DMS53 treated with DMSO at 0.1 percent for 48 hours (cell line): Measurements from ENCODE around the gene ATP8B4.
A peak's percentile ranks its signal among the peaks of the same experiment; 100 is the strongest.
"Not testable (repeated sequence)": the region's sequence is repeated elsewhere in the genome, so short reads cannot be mapped to it uniquely, and the experiment has no call there.

Experiments used
- DNase-seq: peaks from one replicate; lab custom pipeline; 2025; ENCODE audit not compliant: unreplicated experiment; lab: John Stamatoyannopoulos, UW

The ATP8B4 gene

DNA sequence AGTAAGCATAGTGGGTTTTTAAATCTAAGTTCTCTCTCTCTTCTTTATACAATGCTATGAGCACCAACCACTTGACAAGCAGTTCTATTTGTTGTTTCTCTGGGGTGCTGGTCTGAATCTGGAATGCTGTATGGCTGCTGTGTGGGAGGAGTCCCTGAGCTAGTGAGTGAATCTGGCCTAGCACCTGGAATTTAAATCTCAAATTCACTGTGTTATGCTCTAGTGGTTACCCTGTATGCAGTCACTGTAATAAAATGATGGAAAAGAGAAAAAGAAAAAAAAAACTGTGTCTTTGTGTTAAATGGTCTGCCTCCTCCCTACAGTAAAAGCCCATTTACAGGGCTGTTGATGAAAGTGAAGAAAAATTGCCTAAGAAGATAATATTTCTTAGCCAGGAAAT, 155.0 kb downstream of the ATP8B4 start:
- no peak for DNase-seq

DNA sequence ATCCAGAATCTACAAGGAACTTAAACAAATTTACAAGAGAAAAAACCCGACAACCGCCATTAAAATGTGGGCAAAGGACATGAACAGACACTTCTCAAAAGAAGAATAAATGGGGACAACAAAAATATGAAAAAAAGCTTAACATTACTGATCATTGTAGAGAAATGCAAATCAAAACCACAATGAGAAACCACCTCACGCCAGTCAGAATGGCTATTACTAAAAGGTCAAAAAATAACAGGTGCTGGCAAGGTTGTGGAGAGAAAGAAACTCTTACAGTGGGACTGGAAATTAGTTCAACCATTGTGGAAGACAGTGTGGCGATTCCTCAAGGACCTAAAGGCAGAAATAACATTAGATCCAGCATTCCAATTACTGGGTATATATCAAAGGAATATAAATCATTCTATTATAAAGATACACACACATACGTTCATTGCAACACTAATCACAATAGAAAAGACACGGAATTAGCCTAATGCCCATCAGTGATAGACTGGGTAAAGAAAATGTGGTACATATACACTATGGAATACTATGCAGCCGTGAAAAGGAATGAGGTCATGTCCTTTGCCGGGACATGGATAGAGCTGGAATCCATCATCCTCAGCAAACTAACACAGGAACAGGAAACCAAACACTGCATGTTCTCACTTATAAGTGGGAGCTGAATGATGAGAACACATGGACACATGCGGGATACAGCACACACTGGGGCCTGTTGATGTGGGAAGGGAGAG, 155.8 kb downstream of the ATP8B4 start:
- DNase-seq = not testable (repeated sequence)

GRCh38 chr15:49962044-49962602, 156.9 kb downstream of the ATP8B4 start:
- no peak for DNase-seq

DNA sequence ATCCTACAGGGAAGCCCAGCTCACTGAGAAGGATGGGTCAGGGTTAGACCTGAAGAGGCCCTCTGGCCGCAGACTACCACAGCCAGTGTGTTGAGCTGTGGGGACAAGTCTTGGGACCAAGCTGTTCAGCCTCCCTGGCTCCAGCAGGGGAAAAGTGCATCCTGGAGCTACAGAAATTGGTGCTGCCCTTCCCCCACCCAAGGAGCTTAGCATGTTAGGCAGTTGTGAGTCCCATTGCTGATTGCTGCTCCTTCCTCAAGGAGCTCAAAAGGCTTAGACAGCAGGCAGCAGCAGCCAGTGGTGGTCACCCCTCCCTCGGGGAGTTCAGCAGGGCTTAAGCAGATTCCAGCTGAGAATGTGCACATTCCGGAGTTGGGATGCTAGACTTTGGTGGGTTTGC, 165.6 kb downstream of the ATP8B4 start:
- no peak for DNase-seq

DNA sequence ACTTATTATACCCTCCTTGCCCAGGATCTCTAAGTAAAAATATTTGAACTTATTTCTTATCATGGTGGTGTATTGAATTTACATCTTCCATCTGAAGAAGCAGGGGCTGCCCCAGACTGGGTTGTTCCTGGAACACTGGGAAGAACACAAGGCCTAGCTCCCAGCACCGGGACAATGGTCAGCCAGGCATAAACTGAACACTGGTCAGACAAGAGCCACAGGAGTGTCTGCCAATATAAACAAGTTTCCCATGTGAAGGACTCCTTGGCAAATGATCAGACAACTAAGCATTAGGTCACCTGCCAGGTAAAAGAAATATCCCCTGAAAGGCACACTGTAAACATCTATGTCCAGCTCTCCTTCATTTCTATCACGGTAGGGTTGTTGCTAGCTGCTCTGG, 172.4 kb downstream of the ATP8B4 start:
- DNase-seq = peak; percentile 90

DNA sequence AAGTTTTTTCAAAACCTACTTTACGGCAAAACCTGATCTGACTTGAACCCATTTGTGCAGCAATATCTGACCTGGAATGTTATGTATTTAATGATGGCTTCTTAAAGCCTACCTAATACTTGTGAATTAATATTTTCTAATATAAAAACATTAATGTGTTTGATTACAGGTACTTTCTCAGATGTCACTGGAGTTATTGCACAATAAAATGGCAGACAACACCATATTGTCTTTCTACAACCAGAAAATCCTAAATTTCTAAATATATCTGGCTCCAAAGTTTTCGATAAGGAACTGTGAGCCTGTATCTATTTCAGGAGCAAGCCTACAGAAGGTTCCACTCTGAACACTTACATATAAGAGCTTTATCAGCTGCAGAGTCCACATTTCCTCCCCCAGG, 184.5 kb downstream of the ATP8B4 start:
- no peak for DNase-seq

DNA sequence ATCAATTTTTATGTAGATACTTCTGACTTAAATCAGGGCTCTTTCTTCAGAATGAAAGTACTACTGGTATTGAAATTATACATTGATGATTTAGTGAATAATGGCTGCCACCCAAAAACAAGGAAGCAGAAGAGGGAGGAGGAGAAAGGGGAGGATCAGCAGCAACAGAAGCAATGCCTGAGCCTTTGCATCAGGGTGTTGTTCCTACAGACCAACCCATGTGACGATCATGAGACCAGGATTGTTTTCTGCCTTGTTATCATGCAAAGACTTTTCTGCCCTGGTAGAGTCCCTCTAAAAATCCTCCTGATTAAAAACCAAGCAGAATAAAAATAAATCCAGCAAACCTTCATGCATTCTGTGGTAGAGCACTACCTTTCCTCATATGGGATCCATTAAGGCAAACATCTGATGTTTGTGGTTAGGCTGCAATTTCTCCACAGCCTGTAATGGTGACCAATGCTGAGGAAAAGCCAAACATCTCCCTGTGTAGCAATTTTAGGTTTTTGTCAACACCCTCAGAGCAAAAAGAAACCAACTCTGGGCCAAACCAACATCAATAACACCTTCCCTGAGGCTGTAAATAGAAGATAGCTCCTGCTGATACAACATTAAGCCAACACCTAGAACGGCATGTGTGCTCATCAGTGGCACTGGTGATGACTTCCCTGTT, 191.7 kb downstream of the ATP8B4 start:
- no peak for DNase-seq

DNA sequence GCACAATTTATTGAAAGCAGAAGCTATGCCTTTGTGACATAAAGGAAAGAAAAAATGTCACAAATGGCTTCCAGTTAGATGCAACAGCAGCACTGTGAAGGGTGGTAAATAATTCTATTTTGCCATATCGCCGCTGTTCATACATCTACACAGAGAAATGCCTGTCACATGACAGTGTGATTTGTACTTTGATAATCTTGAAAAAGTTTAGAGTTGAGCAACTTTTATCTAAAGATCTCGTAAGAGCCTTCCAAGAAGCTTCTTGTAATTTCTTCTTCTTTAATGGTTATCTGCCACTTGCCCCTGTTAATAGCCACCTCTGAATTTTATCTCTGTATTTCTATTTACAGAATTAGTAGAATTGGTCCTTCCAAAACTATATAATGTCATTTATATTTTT, 192.3 kb downstream of the ATP8B4 start:
- DNase-seq = no peak

DNA sequence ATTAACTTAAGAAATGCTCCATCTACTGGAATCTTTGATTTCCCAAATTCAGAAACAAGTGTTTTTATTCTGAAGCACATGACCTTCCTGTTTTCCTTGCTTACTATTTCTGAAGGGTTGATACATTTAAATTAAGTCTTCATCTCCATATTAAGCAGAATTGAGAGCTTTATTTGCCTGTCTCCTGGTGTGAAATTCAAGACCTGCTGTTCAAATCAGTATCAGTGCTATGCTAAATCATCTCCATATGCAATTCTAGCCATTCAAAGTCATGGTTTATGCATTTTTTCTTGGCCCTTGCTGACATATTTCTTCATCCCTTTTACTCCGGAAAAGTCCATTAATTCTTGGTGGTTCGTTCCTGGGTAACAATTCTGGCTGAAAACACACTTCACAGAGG, 195.4 kb downstream of the ATP8B4 start:
- no peak for DNase-seq

GRCh38 chr15:49919034-49919433, 200.0 kb downstream of the ATP8B4 start:
- no peak for DNase-seq

DNA sequence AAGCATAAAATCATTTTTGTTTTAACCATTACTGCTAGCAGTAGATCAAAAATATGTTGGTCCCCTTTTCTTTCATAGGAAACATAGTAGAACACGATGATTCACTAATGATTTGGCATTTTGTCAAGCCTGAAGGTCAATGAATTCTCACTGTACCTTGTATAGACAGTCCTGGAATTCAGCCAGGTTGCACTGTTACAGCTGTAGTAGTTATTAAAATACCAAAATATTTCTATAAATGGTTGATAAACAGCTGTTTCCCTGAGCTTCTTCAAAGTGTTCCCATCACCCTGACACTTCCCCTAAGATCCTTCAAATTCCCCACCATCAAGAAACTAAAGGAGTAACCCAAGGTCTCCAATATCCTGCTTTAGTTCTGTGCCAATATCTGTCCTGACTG, 200.9 kb downstream of the ATP8B4 start:
- no peak for DNase-seq

GRCh38 chr15:49916998-49917397, 202.0 kb downstream of the ATP8B4 start:
- no peak for DNase-seq

DNA sequence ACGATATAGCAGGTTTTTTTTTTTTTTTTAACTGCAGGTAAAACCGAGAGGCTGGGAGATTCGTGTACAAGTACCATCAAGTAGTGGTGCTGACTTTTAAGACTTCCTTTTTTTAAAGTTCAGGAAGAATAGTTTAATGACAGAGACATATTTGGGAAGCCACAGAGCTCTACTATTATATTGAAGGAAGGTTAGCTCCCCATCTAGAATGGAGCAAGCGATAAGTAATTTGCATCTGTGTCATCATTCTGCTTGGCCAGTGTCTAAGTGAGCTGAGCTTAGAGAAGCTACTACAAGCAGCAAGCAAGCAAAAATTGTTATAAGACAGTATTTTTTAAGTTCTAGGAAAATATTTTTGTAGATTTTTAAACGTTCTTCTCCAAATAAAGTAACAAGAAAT, 203.2 kb downstream of the ATP8B4 start:
- no peak for DNase-seq

GRCh38 chr15:49908933-49909295, 210.1 kb downstream of the ATP8B4 start:
- DNase-seq = no peak

DNA sequence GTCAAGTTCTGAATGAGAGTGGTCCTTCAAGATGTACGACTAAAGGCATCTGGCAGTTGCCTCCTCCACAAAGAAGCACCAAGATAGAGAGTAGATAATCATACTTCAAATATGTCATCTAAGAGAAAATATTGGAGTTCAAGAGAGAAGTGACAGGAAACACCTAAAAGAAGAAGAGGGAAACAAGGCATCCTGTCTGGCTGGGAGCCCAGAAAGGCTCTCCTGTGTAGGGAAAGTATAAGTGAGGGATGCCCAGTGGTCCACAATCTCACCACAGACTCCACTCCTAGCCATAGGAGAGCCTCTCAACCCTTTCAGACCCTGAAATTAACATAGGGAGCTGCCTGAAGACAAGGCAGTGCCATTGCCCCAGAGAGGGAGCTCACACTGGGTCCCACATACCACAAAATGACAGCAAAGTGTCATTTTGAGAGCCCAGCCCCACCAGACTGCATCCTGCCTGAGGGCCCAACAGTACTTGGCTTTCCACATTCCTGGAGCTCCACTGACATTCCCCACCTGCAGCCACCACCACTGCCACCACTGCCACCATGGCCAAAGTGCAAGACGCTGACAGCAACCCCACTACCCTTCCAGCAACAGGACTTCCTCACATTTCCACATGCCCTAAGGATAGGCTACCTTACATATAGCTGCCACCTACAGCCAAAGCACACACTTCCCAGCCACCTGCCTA, 210.6 kb downstream of the ATP8B4 start:
- DNase-seq = no peak

DNA sequence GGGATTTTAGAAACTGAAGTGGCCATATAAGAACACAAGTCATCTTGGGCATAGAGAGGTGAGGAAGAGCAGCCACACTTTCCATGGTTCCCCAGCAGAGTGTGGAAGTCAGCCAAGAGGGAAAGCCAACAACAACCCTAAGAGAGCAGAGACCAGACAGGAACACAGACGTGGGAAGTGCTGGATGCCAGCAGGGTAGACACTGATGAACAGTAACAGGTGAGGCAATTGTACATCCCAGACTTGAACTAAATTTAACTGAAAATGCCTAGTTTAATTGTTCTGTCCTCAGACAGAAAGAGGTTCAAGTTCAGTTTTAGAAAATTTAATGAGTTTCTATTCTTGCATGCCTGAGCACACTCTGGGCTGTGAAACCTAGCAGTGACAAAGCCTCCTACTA, 212.1 kb downstream of the ATP8B4 start:
- DNase-seq = no peak

- no peak for DNase-seq
These were observed 213.8 kb downstream of the ATP8B4 start for GRCh38 chr15:49905221-49905620.

- no peak for DNase-seq
These were observed 214.7 kb downstream of the ATP8B4 start for GRCh38 chr15:49904296-49904695.

DNA sequence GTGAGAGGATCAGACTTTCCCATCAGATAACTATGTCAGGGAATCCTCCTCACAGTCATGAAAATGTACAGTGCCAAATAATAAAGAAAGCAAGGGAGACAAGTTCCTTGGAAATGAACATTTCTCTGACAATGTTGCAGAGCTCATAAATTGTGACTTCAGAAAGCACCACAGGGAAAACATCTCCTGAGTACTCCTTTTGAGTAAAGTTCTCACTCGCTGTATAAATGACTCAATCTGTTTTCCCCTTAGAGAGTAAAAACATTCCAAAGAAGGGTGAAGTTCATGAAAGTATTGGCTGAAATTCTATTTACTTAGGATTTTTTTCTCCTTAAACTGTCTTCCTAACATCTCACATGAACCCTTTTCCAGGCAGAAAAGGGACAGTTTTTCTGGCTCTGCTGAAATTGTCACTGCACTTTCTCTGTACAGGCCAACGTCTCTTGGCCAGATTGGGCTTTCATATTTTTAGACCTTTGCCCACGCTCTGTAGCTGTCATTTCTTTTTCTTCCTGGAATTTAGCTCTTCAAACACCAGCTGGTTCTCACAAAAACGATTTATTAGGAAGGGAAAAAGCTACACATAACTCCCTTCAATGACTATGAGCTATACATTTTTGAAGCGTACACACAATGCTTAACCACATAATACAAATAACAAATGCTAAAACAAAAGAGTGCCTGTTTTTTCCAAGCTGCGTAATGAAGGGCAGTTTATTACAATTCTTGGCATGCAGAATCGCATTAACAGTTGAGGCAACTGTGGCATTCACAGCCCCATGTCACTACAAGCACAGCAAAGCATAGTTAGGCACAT, 216.1 kb downstream of the ATP8B4 start:
- DNase-seq = no peak

- no peak for DNase-seq
These were observed 216.9 kb downstream of the ATP8B4 start for GRCh38 chr15:49901996-49902684.

- DNase-seq = no peak
These were observed 217.7 kb downstream of the ATP8B4 start for GRCh38 chr15:49901321-49901720.
